Neural progenitor cell (in vitro differentiated cells): ENCODE measurements around the gene OPCML. TPM values are rescaled to one million over a fixed set of nuclear protein-coding genes. Genes with fewer than 3 reads are reported as not detected.

Source experiments
- DNase-seq: peaks from one replicate; pipeline ENCODE4 v3.0.0-alpha.2; 2016; ENCODE audit warnings: low spot score
- H2AFZ ChIP-seq: fragments of 200-600 bp; sonication (generic); replicated peaks from 2 replicates; pipeline ENCODE4 v1.6.1; 2016; ENCODE audit warnings: antibody characterized with exemption
- H3F3A ChIP-seq: fragments of 200-600 bp; sonication (generic); 2 replicates; pipeline ENCODE4 v1.6.1; 2016; ENCODE audit warnings: antibody characterized with exemption, low read depth
- H3K27ac ChIP-seq: fragments of 200-600 bp; sonication (generic); 2 replicates; pipeline ENCODE4 v1.5.1; 2016; ENCODE audit warnings: mild to moderate bottlenecking
- H3K27me3 ChIP-seq: fragments of 200-600 bp; sonication (generic); 2 replicates; pipeline ENCODE4 v1.6.1; 2016; ENCODE audit warnings: mild to moderate bottlenecking, moderate library complexity
- H3K36me3 ChIP-seq: fragments of 200-600 bp; sonication (generic); 2 replicates; pipeline ENCODE4 v1.5.1; 2016
- H3K4me1 ChIP-seq: fragments of 200-600 bp; sonication (generic); 2 replicates; pipeline ENCODE4 v1.6.1; 2016; ENCODE audit warnings: mixed run types
- H3K4me2 ChIP-seq: fragments of 200-600 bp; sonication (generic); 2 replicates; pipeline ENCODE4 v1.6.1; 2016
- H3K4me3 ChIP-seq: fragments of 200-600 bp; sonication (generic); 2 replicates; pipeline ENCODE4 v1.5.1; 2016
- H3K79me2 ChIP-seq: fragments of 200-600 bp; sonication (generic); 2 replicates; pipeline ENCODE4 v1.6.1; 2016; ENCODE audit warnings: low read depth
- H3K9ac ChIP-seq: fragments of 200-600 bp; sonication (generic); 2 replicates; pipeline ENCODE4 v1.6.1; 2016
- H3K9me3 ChIP-seq: fragments of 200-600 bp; sonication (generic); 2 replicates; pipeline ENCODE4 v1.5.1; 2016; ENCODE audit warnings: low read depth
- H4K20me1 ChIP-seq: fragments of 200-600 bp; sonication (generic); 2 replicates; pipeline ENCODE4 v1.6.1; 2016; ENCODE audit warnings: low read depth
- H3K27ac Mint-ChIP-seq: 3 replicates; pipeline ENCODE4 v1.8.0; 2021; ENCODE audit warnings: mixed read lengths
- H3K27me3 Mint-ChIP-seq: 2 replicates; pipeline ENCODE4 v1.8.0; 2022; ENCODE audit warnings: low read depth, mild to moderate bottlenecking, inconsistent platforms, moderate library complexity, mixed read lengths; ENCODE audit not compliant: insufficient read depth
- H3K36me3 Mint-ChIP-seq: 3 replicates; pipeline ENCODE4 v1.8.0; 2021; ENCODE audit warnings: mixed read lengths
- H3K4me1 Mint-ChIP-seq: 3 replicates; pipeline ENCODE4 v1.8.0; 2021; ENCODE audit warnings: mixed read lengths
- H3K4me3 Mint-ChIP-seq: 3 replicates; pipeline ENCODE4 v1.8.0; 2021; ENCODE audit warnings: mild to moderate bottlenecking, moderate library complexity, mixed read lengths
- H3K9me3 Mint-ChIP-seq: 3 replicates; pipeline ENCODE4 v1.8.0; 2020; ENCODE audit warnings: mixed read lengths
- EZH2 ChIP-seq: fragments of 200-600 bp; sonication (generic); IDR thresholded peaks from 2 replicates; pipeline ENCODE4 v1.6.1; 2017; ENCODE audit warnings: antibody characterized with exemption, mild to moderate bottlenecking, moderate library complexity
- EZH2phosphoT487 ChIP-seq: fragments of 200-600 bp; sonication (generic); IDR thresholded peaks from 2 replicates; pipeline ENCODE4 v1.6.1; 2017; ENCODE audit warnings: antibody characterized with exemption
- total RNA-seq: library from RNA; depleted of rRNA; stranded (reverse); fragments of >200 nt; gene quantifications from 2 replicates; pipeline ENCODE4 v1.2.3, GENCODE V29; 2015; ENCODE audit warnings: low replicate concordance
- TF ChIP-seq, protein P1 (sequence below): fragments of 200-600 bp; sonication (generic); IDR thresholded peaks from 2 replicates; pipeline ENCODE4 v1.5.1; 2017; ENCODE audit warnings: antibody characterized with exemption, mild to moderate bottlenecking

OPCML gene
- total RNA-seq, 1 donor from 2014 or later: 0.02 TPM

DNA sequence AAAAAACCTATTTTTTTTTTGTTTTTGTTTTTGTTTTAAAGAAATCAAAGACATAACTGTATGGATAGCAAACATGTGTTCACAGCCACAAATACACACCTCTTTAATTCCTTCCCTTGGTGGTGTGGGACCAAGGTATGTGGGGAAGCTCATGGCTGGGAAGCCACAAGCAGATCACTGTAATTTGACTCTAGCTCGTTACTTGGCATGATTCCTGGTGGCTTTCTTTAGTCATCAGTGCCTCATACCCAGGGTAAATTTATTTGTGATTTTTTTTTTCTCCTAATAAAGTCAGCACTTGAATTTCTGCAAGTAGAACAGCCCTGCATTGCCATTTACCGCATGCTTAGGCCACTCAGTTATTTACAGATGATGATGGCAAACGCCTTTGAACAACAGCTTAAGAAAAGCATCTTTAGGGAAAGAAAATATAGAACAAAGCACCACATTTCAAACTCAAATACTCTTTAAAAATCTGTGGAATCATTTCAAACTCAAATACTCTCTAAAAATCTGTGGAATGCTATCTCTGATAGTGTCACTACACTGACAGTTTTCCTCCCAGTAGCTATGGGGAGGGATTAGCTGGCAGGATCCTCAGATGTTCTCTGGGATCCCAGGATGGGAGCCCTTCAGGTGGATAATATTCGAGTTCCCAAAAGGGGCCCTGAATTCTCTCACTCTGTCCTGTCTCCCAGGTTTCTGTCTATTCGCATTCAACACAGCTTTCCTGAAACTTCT, 687.2 kb downstream of the OPCML start:
- no peak for TF ChIP-seq EZH2phosphoT487
- TF ChIP-seq, protein P1, sequence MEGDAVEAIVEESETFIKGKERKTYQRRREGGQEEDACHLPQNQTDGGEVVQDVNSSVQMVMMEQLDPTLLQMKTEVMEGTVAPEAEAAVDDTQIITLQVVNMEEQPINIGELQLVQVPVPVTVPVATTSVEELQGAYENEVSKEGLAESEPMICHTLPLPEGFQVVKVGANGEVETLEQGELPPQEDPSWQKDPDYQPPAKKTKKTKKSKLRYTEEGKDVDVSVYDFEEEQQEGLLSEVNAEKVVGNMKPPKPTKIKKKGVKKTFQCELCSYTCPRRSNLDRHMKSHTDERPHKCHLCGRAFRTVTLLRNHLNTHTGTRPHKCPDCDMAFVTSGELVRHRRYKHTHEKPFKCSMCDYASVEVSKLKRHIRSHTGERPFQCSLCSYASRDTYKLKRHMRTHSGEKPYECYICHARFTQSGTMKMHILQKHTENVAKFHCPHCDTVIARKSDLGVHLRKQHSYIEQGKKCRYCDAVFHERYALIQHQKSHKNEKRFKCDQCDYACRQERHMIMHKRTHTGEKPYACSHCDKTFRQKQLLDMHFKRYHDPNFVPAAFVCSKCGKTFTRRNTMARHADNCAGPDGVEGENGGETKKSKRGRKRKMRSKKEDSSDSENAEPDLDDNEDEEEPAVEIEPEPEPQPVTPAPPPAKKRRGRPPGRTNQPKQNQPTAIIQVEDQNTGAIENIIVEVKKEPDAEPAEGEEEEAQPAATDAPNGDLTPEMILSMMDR: no peak
- TF ChIP-seq EZH2: no peak
- Histone ChIP-seq H3K9me3 (no peaks in the 10 kb centered on the region), H3K36me3 (no peaks in the 10 kb centered on the region), H3K27me3 (no peaks in the 10 kb centered on the region), H3F3A (no peaks in the 10 kb centered on the region), H3K79me2 (no peaks in the 10 kb centered on the region), H3K9ac (no peak overlapping the region), H2AFZ (no peak overlapping the region), H3K4me3 (no peak overlapping the region), H3K4me2 (no peak overlapping the region), H3K4me1 (peaks cover 6% of the 10 kb centered on the region), H4K20me1 (no peaks in the 10 kb centered on the region), H3K27ac (no peak overlapping the region)
- DNase-seq: no peak
- peaks cover 9% of the 10 kb centered on the region for H3K4me1 Mint-ChIP-seq
- no peak overlapping the region for H3K27ac Mint-ChIP-seq
- no peaks in the 10 kb centered on the region for H3K9me3 Mint-ChIP-seq
- no peak overlapping the region for H3K4me3 Mint-ChIP-seq
- peaks cover 2% of the 10 kb centered on the region for H3K27me3 Mint-ChIP-seq
- no peaks in the 10 kb centered on the region for H3K36me3 Mint-ChIP-seq

DNA sequence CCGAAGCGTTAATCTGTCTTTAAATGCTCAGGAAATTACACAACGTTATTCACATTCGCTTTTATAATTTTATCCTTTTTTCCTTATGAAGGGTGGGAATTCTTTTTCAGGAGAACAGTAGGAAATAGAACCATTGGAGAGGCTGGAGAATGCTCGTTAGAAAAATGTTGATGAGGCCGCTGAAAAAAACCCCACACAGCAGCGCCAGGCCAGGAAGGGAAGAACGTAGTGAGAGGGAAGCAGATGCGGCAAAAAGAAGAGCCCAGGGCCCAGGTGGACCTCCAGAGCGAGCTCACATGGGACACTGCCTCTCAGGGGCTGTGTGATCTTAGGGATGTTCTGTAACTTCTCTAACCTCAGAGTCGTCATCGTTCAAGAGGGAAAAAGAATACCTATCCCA, 691.6 kb downstream of the OPCML start:
- Histone ChIP-seq H3K4me2 (no peak overlapping the region), H3K4me3 (no peak overlapping the region), H3K4me1 (peaks cover 6% of the 10 kb centered on the region), H3K79me2 (no peaks in the 10 kb centered on the region), H3K9ac (no peak overlapping the region), H4K20me1 (no peaks in the 10 kb centered on the region), H2AFZ (no peak overlapping the region), H3K27me3 (no peaks in the 10 kb centered on the region), H3K27ac (no peak overlapping the region), H3K9me3 (no peaks in the 10 kb centered on the region), H3F3A (no peaks in the 10 kb centered on the region), H3K36me3 (no peaks in the 10 kb centered on the region)
- no peak overlapping the region for H3K27ac Mint-ChIP-seq
- no peaks in the 10 kb centered on the region for H3K27me3 Mint-ChIP-seq
- H3K4me1 Mint-ChIP-seq: peaks cover 16% of the 10 kb centered on the region
- no peaks in the 10 kb centered on the region for H3K9me3 Mint-ChIP-seq
- H3K36me3 Mint-ChIP-seq: no peaks in the 10 kb centered on the region
- TF ChIP-seq EZH2: no peak
- no peak for TF ChIP-seq EZH2phosphoT487
- TF ChIP-seq, protein P1: no peak
- DNase-seq: no peak
- no peak overlapping the region for H3K4me3 Mint-ChIP-seq

DNA sequence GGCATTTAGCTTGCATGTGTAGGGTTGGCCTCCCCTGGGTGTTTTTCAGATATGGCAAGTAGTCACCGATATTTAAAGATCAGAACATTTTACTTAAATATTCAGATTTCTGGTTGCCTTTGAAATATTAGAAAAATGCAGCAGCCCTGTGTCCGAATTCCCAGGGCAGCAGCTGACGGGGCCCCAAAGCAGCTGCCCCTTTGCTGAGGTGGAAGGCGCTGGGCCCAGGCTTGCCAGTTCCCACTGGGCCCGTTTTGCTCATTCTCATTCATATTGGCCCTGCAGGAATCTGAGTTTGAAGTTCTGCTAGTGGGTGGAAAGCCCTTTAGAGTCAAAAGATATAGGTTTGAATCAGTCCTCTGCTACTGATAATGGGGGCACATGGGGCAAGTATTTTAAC, 692.1 kb downstream of the OPCML start:
- no peaks in the 10 kb centered on the region for H3K27me3 ChIP-seq
- no peaks in the 10 kb centered on the region for H3F3A ChIP-seq
- no peak overlapping the region for H3K27ac ChIP-seq
- TF ChIP-seq EZH2phosphoT487 (no peak), EZH2 (no peak)
- TF ChIP-seq, protein P1: no peak
- H3K4me2 ChIP-seq: no peak overlapping the region
- no peak overlapping the region for H3K4me3 Mint-ChIP-seq
- no peak overlapping the region for H3K4me3 ChIP-seq
- no peaks in the 10 kb centered on the region for H3K9me3 ChIP-seq
- H3K9me3 Mint-ChIP-seq: no peaks in the 10 kb centered on the region
- H3K36me3 Mint-ChIP-seq: no peaks in the 10 kb centered on the region
- H3K27me3 Mint-ChIP-seq: no peaks in the 10 kb centered on the region
- no peak overlapping the region for H3K27ac Mint-ChIP-seq
- H3K4me1 ChIP-seq: peaks cover 4% of the 10 kb centered on the region
- H3K9ac ChIP-seq: no peak overlapping the region
- H3K79me2 ChIP-seq: no peaks in the 10 kb centered on the region
- H4K20me1 ChIP-seq: no peaks in the 10 kb centered on the region
- no peak for DNase-seq
- no peak overlapping the region for H2AFZ ChIP-seq
- no peaks in the 10 kb centered on the region for H3K36me3 ChIP-seq
- H3K4me1 Mint-ChIP-seq: peaks cover 16% of the 10 kb centered on the region
